ENCODE data around the gene GM2A.

DNA sequence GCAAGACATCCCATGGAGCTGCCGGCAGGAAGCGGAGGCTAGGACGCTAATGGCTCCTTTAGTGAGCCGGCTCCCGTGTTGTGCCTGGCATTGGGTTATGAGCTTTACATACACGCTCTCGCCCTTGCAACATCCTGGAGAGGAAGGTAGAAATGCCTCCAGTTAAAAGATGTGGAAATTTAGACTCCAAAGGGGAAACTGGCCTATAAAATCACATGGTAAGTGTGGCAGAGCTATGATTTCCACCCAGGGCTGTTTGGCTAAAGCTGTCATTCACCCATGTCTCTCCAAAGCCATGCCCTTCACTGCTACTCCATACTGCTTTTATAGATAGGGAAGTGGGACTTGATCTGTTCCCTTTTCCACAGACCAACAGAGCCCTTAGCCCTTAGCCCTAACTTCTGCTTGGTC is 5.2 kb downstream of the GM2A start:
- TF ChIP-seq, protein P1, sequence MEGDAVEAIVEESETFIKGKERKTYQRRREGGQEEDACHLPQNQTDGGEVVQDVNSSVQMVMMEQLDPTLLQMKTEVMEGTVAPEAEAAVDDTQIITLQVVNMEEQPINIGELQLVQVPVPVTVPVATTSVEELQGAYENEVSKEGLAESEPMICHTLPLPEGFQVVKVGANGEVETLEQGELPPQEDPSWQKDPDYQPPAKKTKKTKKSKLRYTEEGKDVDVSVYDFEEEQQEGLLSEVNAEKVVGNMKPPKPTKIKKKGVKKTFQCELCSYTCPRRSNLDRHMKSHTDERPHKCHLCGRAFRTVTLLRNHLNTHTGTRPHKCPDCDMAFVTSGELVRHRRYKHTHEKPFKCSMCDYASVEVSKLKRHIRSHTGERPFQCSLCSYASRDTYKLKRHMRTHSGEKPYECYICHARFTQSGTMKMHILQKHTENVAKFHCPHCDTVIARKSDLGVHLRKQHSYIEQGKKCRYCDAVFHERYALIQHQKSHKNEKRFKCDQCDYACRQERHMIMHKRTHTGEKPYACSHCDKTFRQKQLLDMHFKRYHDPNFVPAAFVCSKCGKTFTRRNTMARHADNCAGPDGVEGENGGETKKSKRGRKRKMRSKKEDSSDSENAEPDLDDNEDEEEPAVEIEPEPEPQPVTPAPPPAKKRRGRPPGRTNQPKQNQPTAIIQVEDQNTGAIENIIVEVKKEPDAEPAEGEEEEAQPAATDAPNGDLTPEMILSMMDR (IDR thresholded peaks at IDR 0.05), result no peak
- TF ChIP-seq EP300 (IDR thresholded peaks at IDR 0.05) (no peak), POLR2A (IDR thresholded peaks at IDR 0.05; ENCODE audit: low read depth) (no peak), POLR2AphosphoS5 (IDR thresholded peaks at IDR 0.05) (no peak)

Measured in esophagus muscularis mucosa (tissue), 4 donors.